Retinal pigment epithelial cell (primary cell): Measurements from ENCODE around the gene TEC.
A peak's percentile ranks its signal among the peaks of the same experiment; 100 is the strongest.

ENCODE experiments used
- DNase-seq: peaks from one replicate; pipeline ENCODE4 v3.0.0-alpha.2; 2010; ENCODE audit warnings: low read depth
- H3K4me3 ChIP-seq: 2 replicates; pipeline ENCODE4 v1.5.1; 2011; ENCODE audit warnings: mild to moderate bottlenecking, low read length, control low read depth, moderate library complexity
- CTCF ChIP-seq: conservative IDR thresholded peaks from 2 replicates; pipeline ENCODE4 v1.5.1; 2011; ENCODE audit warnings: low read depth, low read length, control low read depth, inconsistent platforms

Gene TEC

GRCh38 chr4:48152259-48152658 is 117.4 kb downstream of the TEC start:
- H3K4me3 ChIP-seq: no peak overlapping the region
- no peak for TF ChIP-seq CTCF
- no peak for DNase-seq

GRCh38 chr4:48149827-48150370 is 119.7 kb downstream of the TEC start:
- H3K4me3 ChIP-seq: no peak overlapping the region
- no peak for TF ChIP-seq CTCF
- DNase-seq: no peak

GRCh38 chr4:48147621-48148020 is 122.0 kb downstream of the TEC start:
- no peak for TF ChIP-seq CTCF
- no peak overlapping the region for H3K4me3 ChIP-seq
- DNase-seq: no peak

GRCh38 chr4:48141048-48141447 is 128.6 kb downstream of the TEC start:
- DNase-seq: no peak
- TF ChIP-seq CTCF: peak; percentile 32

GRCh38 chr4:48139691-48140090 is 129.9 kb downstream of the TEC start:
- DNase-seq: no peak
- no peak overlapping the region for H3K4me3 ChIP-seq
- TF ChIP-seq CTCF: no peak

More at GRCh38 chr4:48141048-48141447, 128.6 kb downstream of the TEC start:
- no peak overlapping the region for H3K4me3 ChIP-seq

GRCh38 chr4:48138936-48139335 is 130.7 kb downstream of the TEC start:
- no peak for TF ChIP-seq CTCF
- H3K4me3 ChIP-seq: no peak overlapping the region
- DNase-seq: no peak

- DNase-seq: no peak
- no peak for TF ChIP-seq CTCF
- H3K4me3 ChIP-seq: no peak overlapping the region
Measured at GRCh38 chr4:48138511-48138910, 131.1 kb downstream of the TEC start.
